RWPE1 (cell line): ENCODE results near the gene RPL19.

Experiments used
- CTCF ChIA-PET: fragments of 350-600 bp; sonication (Branson Sonifier 250); formaldehyde crosslinking; extraction: SDS; loops from one replicate; lab custom pipeline; 2021; lab: Yijun Ruan, JAX
- POLR2A ChIA-PET: fragments of 400-600 bp; formaldehyde crosslinking; extraction: SDS; loops from one replicate; lab custom pipeline; 2020; ENCODE audit warnings: antibody characterized with exemption; ENCODE audit not compliant: low non-redundant PET; lab: Yijun Ruan, JAX
- DNase-seq: peaks from one replicate; pipeline ENCODE4 v3.0.0; 2012; ENCODE audit warnings: low spot score
- H3K27ac ChIP-seq: fragments of 450-650 bp; 2 replicates; pipeline ENCODE4 v1.5.1; 2017
- CTCF ChIP-seq: fragments of 450-650 bp; conservative IDR thresholded peaks from 2 replicates; pipeline ENCODE4 v1.5.1; 2017; ENCODE audit warnings: low read depth, mild to moderate bottlenecking

The RPL19 gene

GRCh38 chr17:39227364-39227919, 27.4 kb downstream of the RPL19 start:
- no peak overlapping the region for H3K27ac ChIP-seq
- POLR2A ChIA-PET = no interaction called here
- no peak for DNase-seq
- CTCF ChIA-PET = interaction anchor here (0.6 to 2.2 kb wide), 2 partner anchors 17 to 1494 kb away, joined by 4 to 10 read pairs; no protein-coding TSS in a partner anchor
- no peak for TF ChIP-seq CTCF

GRCh38 chr17:39229274-39229913, 29.3 kb downstream of the RPL19 start:
- ChIA-PET CTCF (no interaction called here), POLR2A (no interaction called here)
- no peak for TF ChIP-seq CTCF
- H3K27ac ChIP-seq = peak overlapping the region; percentile 19; the same call in 1 of the 2 replicates
- DNase-seq = peak; percentile 57

GRCh38 chr17:39230361-39230760, 30.3 kb downstream of the RPL19 start:
- ChIA-PET POLR2A (no interaction called here), CTCF (interaction anchor here (0.8 to 2.5 kb wide), 2 partner anchors 14 to 23 kb away, joined by 3 to 12 read pairs; no protein-coding TSS in a partner anchor)
- no peak for DNase-seq
- no peak for TF ChIP-seq CTCF
- H3K27ac ChIP-seq = no peak overlapping the region

- POLR2A ChIA-PET = no interaction called here
Measured at GRCh38 chr17:39231091-39231561, 31.0 kb downstream of the RPL19 start.

GRCh38 chr17:39231591-39232551, 31.8 kb downstream of the RPL19 start:
- POLR2A ChIA-PET = no interaction called here

More at GRCh38 chr17:39231091-39231561, 31.0 kb downstream of the RPL19 start:
- H3K27ac ChIP-seq = no peak overlapping the region
- TF ChIP-seq CTCF = no peak
- DNase-seq = no peak
- CTCF ChIA-PET = interaction anchor here (2.5 kb wide), 1 partner anchor 24 kb away, joined by 12 read pairs; no protein-coding TSS in a partner anchor

More at GRCh38 chr17:39231591-39232551, 31.8 kb downstream of the RPL19 start:
- H3K27ac ChIP-seq = no peak overlapping the region
- CTCF ChIA-PET = interaction anchor here (0.6 to 2.5 kb wide), 4 partner anchors 9 to 121 kb away, joined by 3 to 12 read pairs (median 4); no protein-coding TSS in a partner anchor
- no peak for DNase-seq
- peak; percentile 27 for TF ChIP-seq CTCF
